K562 (cell line): Measurements from ENCODE around the gene SPTLC1. TPM values are rescaled to one million over a fixed set of nuclear protein-coding genes. Genes with fewer than 3 reads are reported as not detected.

Source experiments
- ATAC-seq: fragments of 200-7000 bp; cut with Tn5 transposase; 3 replicates; pipeline ENCODE4 v1.9.1; 2020; ENCODE audit warnings: moderate library complexity
- BruUV-seq: library from RNA; stranded (reverse); fragments of 400-500 nt; replicated peaks from 2 replicates; lab custom pipeline; 2021; lab: Mats Ljungman, UMichigan
- CTCF ChIA-PET: fragments of 300-600 bp; formaldehyde crosslinking; extraction: SDS; loops from one replicate; lab custom pipeline; 2021; ENCODE audit warnings: low intra/inter-chr PET ratio; lab: Yijun Ruan, JAX
- POLR2A ChIA-PET: fragments of 300-600, 350-650 bp; sonication (Branson Sonifier 250); formaldehyde crosslinking; extraction: SDS; loops from one replicate; lab custom pipeline; 2021; ENCODE audit warnings: antibody characterized with exemption, inconsistent platforms; lab: Yijun Ruan, JAX
- DNase-seq, 4 experiments: peaks; one replicate each; pipeline versions ENCODE4 v3.0.0 to v3.0.0-alpha.2; 2011 to 2018; ENCODE audit warnings: low spot score in 3 of 4, mixed read lengths in 3 of 4; ENCODE audit errors: extremely low read depth in 1 of 4
- FAIRE-seq: peaks from 2 replicates; lab custom pipeline; 2011; peaks lifted over from hg19 to GRCh38; lab: Jason Lieb, UNC
- H2AFZ ChIP-seq: 2 replicates; pipeline ENCODE4 v1.6.0; 2011; ENCODE audit warnings: low read depth, low read length, control low read depth, inconsistent platforms
- H3K27ac ChIP-seq: fragments of 200-600 bp; 3 replicates; pipeline ENCODE4 v1.8.0; 2011; ENCODE audit warnings: low read depth, mild to moderate bottlenecking, control low read depth, inconsistent platforms, low read length, moderate library complexity, mixed read lengths; ENCODE audit errors: extremely low read depth
- H3K27me3 ChIP-seq, 2 experiments: fragments of 300-600 bp in 1 of 2; 2 replicates in 1 of 2; 3 replicates in 1 of 2; pipeline versions ENCODE4 v1.6.0 to v1.8.0; 2011; ENCODE audit warnings: inconsistent platforms in 2 of 2, low read length in 2 of 2, mild to moderate bottlenecking in 1 of 2, mixed read lengths in 1 of 2, moderate library complexity in 1 of 2; ENCODE audit not compliant: control insufficient read depth in 2 of 2, insufficient read depth in 2 of 2
- H3K36me3 ChIP-seq: fragments of 300-600 bp; 3 replicates; pipeline ENCODE4 v1.8.0; 2011; ENCODE audit warnings: mild to moderate bottlenecking, low read length, inconsistent platforms; ENCODE audit not compliant: control insufficient read depth, insufficient read depth
- H3K4me1 ChIP-seq, 2 experiments: fragments of 200-600 bp in 1 of 2; replicated peaks in 1 of 2; 2 replicates in 1 of 2; 3 replicates in 1 of 2; pipeline versions ENCODE4 v1.5.1 to v1.8.0; 2011; ENCODE audit warnings: inconsistent platforms in 2 of 2, low read length in 2 of 2, mild to moderate bottlenecking in 1 of 2, mixed read lengths in 1 of 2, moderate library complexity in 1 of 2; ENCODE audit not compliant: control insufficient read depth in 2 of 2, insufficient read depth in 2 of 2
- H3K4me2 ChIP-seq: 2 replicates; pipeline ENCODE4 v1.6.1; 2011; ENCODE audit warnings: low read length, control low read depth, inconsistent platforms, mixed read lengths; ENCODE audit not compliant: insufficient read depth
- H3K4me3 ChIP-seq: fragments of 200-600 bp; sonication (generic), shearing (Covaris generic); 2 replicates; pipeline ENCODE4 v1.5.1; 2016; ENCODE audit warnings: control low read depth, inconsistent platforms
- H3K79me2 ChIP-seq: fragments of 200-600 bp; 3 replicates; pipeline ENCODE4 v1.8.0; 2011; ENCODE audit warnings: low read length, inconsistent platforms; ENCODE audit not compliant: control insufficient read depth, insufficient read depth
- H3K9ac ChIP-seq, 2 experiments: 2 replicates each; pipeline versions ENCODE4 v1.6.0 to v1.6.1; 2011; ENCODE audit warnings: low read depth in 2 of 2, low read length in 2 of 2, control low read depth in 1 of 2, inconsistent platforms in 1 of 2, mild to moderate bottlenecking in 1 of 2, mixed read lengths in 1 of 2; ENCODE audit not compliant: insufficient read depth in 1 of 2
- H3K9me1 ChIP-seq: one replicate; pipeline ENCODE4 v1.6.0; 2011; ENCODE audit warnings: inconsistent platforms, mild to moderate bottlenecking, low read length, moderate library complexity; ENCODE audit not compliant: control insufficient read depth, insufficient read depth
- H3K9me3 ChIP-seq: replicated peaks from 2 replicates; pipeline ENCODE4 v1.5.1; 2011; ENCODE audit warnings: low read depth, low read length, inconsistent platforms; ENCODE audit not compliant: control insufficient read depth, insufficient read depth
- H4K20me1 ChIP-seq: replicated peaks from 2 replicates; pipeline ENCODE4 v1.6.1; 2011; ENCODE audit warnings: low read length, inconsistent platforms, mixed read lengths; ENCODE audit not compliant: control insufficient read depth, insufficient read depth
- CREB3L1 ChIP-seq: fragments of 450-650 bp; IDR thresholded peaks from 2 replicates; pipeline ENCODE4 v1.6.1; 2014; ENCODE audit warnings: low read depth, mild to moderate bottlenecking, moderate library complexity, borderline replicate concordance
- HDAC1 ChIP-seq, 2 experiments: fragments of 450-650 bp; IDR thresholded peaks; 2 replicates each; pipeline ENCODE4 v1.6.1; 2016 to 2017; ENCODE audit warnings: inconsistent platforms in 1 of 2, mild to moderate bottlenecking in 1 of 2, moderate library complexity in 1 of 2
- HDAC6 ChIP-seq: IDR thresholded peaks from 2 replicates; pipeline ENCODE4 v1.6.1; 2012; ENCODE audit warnings: low read depth, mild to moderate bottlenecking, control low read depth, inconsistent platforms, low read length, moderate library complexity
- HLTF ChIP-seq: fragments of 450-650 bp; IDR thresholded peaks from 2 replicates; pipeline ENCODE4 v1.6.1; 2016
- MCM5 ChIP-seq: fragments of 450-650 bp; IDR thresholded peaks from 2 replicates; pipeline ENCODE4 v1.6.1; 2016; ENCODE audit warnings: low read depth
- SIX5 ChIP-seq, 2 experiments: IDR thresholded peaks; 2 replicates each; pipeline ENCODE4 v1.6.1; 2011; ENCODE audit warnings: low read length in 2 of 2, borderline replicate concordance in 1 of 2, low read depth in 1 of 2, mild to moderate bottlenecking in 1 of 2, moderate library complexity in 1 of 2; ENCODE audit not compliant: insufficient read depth in 1 of 2
- USF1 ChIP-seq: sonication (generic); formaldehyde crosslinking; IDR thresholded peaks from 2 replicates; pipeline ENCODE4 v1.9.0; 2022; ENCODE audit warnings: mild to moderate bottlenecking, missing genetic modification reagents
- ZFP1 ChIP-seq: fragments of 450-650 bp; formaldehyde crosslinking; IDR thresholded peaks from 2 replicates; pipeline ENCODE4 v1.4.0; 2020; ENCODE audit warnings: mild to moderate bottlenecking, mixed read lengths
- ZNF318 ChIP-seq, 2 experiments: fragments of 450-650 bp; IDR thresholded peaks; 2 replicates each; pipeline ENCODE4 v1.6.1; 2016; ENCODE audit warnings: mild to moderate bottlenecking in 2 of 2, borderline replicate concordance in 1 of 2, low read depth in 1 of 2, moderate library complexity in 1 of 2
- ZSCAN32 ChIP-seq: fragments of 450-650 bp; formaldehyde crosslinking; IDR thresholded peaks from 2 replicates; pipeline ENCODE4 v1.4.0; 2020; ENCODE audit warnings: mild to moderate bottlenecking, moderate library complexity
- WGBS: fragments of 100-300 bp; shearing (Covaris generic); methylation state at CpG from one replicate; pipeline ENCODE4 v1.1.6; 2016; ENCODE audit warnings: low coverage, mixed read lengths; ENCODE audit not compliant: insufficient coverage; ENCODE audit errors: missing lambda C conversion rate; 5-methylcytosine and 5-hydroxymethylcytosine counted together
- in situ Hi-C: fragments of 300-500 bp; cut with MboI; formaldehyde crosslinking; loops from 4 replicates; pipeline ENCODE4 v1.15.0; 2018; ENCODE audit warnings: inconsistent platforms, mixed read lengths
- intact Hi-C: fragments of 100-400 bp; cut with micrococcal nuclease; formaldehyde crosslinking; loops from 2 replicates; pipeline ENCODE4 v1.14.2; 2022
- polyA plus RNA-seq, 8 experiments: library from polyadenylated mRNA; depleted of rRNA in 4 of 8; stranded (reverse) in 5 of 8; unstranded in 3 of 8; fragments of >200 nt; fragmentation: Nextera tagmentation in 2 of 8; fragmentation: Illumina TruSeq in 1 of 8; extraction: Ambion mirVana in 2 of 8; extraction: Trizol in 1 of 8; gene quantifications; 2 replicates each; pipeline versions ENCODE4 v1.2.1 to v1.2.3, GENCODE V29; 2011 to 2014; ENCODE audit warnings: inconsistent platforms in 1 of 8, missing spikeins in 1 of 8
- total RNA-seq, 7 experiments: library from RNA; depleted of rRNA in 6 of 7; stranded (reverse); fragments of >200 nt in 6 of 7; fragmentation: Illumina TruSeq in 2 of 7; extraction: Trizol in 2 of 7; gene quantifications; 2 replicates each; pipeline versions ENCODE4 v1.2.1 to v1.2.3, GENCODE V29; 2011 to 2021; ENCODE audit warnings: low replicate concordance in 1 of 7
- TF ChIP-seq, protein P1 (sequence below): fragments of 450-650 bp; formaldehyde crosslinking; IDR thresholded peaks from 2 replicates; pipeline ENCODE4 v1.4.0; 2022; ENCODE audit warnings: missing genetic modification characterization

SPTLC1 gene
- total and polyA plus RNA-seq, 9 of the 15 experiments (the other 6 are each of a cell fraction or from before 2014, with no cell fraction given): 58.8 to 125 (median 84.5) TPM

DNA sequence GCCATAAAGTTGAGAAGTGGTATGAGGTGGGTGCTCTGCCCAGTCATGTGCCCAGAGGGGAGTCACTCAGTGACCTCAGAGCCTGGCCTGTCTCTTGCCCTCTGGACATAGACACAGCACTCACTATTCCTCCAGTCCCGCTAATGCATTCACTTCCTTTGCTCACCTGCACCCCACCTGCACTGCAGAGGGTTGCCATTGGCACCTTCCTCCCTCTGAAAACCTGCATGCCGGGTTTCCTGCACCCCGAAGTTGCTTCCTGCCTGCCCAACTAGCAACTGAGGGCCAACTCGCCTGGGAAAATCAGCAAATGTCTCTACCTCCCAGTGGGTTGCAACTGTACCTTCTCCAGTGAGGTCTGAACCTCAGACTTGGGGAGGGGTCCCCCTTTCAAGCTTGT is 48.1 kb upstream of the SPTLC1 start:
- DNase-seq (no peak), FAIRE-seq (no peak), ATAC-seq (no peak)
- H3K36me3 ChIP-seq: no peaks in the 10 kb centered on the region
- H3K9me1 ChIP-seq: no peaks in the 10 kb centered on the region
- no peak overlapping the region for H3K27ac ChIP-seq
- CTCF ChIA-PET: no interaction called here
- in situ Hi-C loops: no loop called here
- H3K27me3 ChIP-seq: peaks cover 10 to 28% of the 10 kb centered on the region in 2 experiments
- no peaks in the 10 kb centered on the region; a peak in 1 of 5 replicates for H3K4me1 ChIP-seq
- no peak overlapping the region for H2AFZ ChIP-seq
- 2% methylated on average over 4 of the region's 4 CpGs for WGBS
- no peaks in the 10 kb centered on the region for H3K79me2 ChIP-seq
- no TSS peak for BruUV-seq
- intact Hi-C loops: no loop called here
- POLR2A ChIA-PET: interaction anchor here (1.3 kb wide), 1 partner anchor 16 kb away, joined by 3 read pairs; no protein-coding TSS in a partner anchor
- no peak overlapping the region for H3K4me3 ChIP-seq
- no peak overlapping the region for H3K4me2 ChIP-seq
- H3K9me3 ChIP-seq: peaks cover 5% of the 10 kb centered on the region
- H4K20me1 ChIP-seq: no peaks in the 10 kb centered on the region
- no peak overlapping the region for H3K9ac ChIP-seq
- TF ChIP-seq ZFP1 (CRISPR knock-in tag) (no peak), ZSCAN32 (CRISPR knock-in tag) (no peak), USF1 (CRISPR knock-in tag) (no peak), SIX5 (IDR thresholded peaks at IDR 0.05; ENCODE audit: borderline replicate concordance in 1 of 2, insufficient read depth in 1 of 2, low read depth in 1 of 2, low read length in 2 of 2) (no peak), HDAC6 (no peak), HDAC1 (IDR thresholded peaks at IDR 0.05) (no peak), ZNF318 (IDR thresholded peaks at IDR 0.05; ENCODE audit: borderline replicate concordance in 1 of 2, low read depth in 1 of 2) (no peak), MCM5 (no peak), CREB3L1 (no peak), HLTF (no peak)
- TF ChIP-seq, protein P1, sequence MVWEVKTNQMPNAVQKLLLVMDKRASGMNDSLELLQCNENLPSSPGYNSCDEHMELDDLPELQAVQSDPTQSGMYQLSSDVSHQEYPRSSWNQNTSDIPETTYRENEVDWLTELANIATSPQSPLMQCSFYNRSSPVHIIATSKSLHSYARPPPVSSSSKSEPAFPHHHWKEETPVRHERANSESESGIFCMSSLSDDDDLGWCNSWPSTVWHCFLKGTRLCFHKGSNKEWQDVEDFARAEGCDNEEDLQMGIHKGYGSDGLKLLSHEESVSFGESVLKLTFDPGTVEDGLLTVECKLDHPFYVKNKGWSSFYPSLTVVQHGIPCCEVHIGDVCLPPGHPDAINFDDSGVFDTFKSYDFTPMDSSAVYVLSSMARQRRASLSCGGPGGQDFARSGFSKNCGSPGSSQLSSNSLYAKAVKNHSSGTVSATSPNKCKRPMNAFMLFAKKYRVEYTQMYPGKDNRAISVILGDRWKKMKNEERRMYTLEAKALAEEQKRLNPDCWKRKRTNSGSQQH: no peak
